Measurements from ENCODE around the gene CFAP52. TPM values are rescaled to one million over a fixed set of nuclear protein-coding genes. Genes with fewer than 3 reads are reported as not detected.
"Not testable (repeated sequence)": the region's sequence is repeated elsewhere in the genome, so short reads cannot be mapped to it uniquely, and the experiment has no call there.

Gene CFAP52
- total and polyA plus RNA-seq, 5 donors from 2014 or later, result not detected

GRCh38 chr17:9604583-9604982 is 28.1 kb downstream of the CFAP52 start:
- peaks cover 16% of the 10 kb centered on the region for H3K27me3 Mint-ChIP-seq
- not testable (repeated sequence) for H3K4me3 ChIP-seq (ENCODE audit: low read depth, low read length); H3K4me3 Mint-ChIP-seq; H3K36me3 Mint-ChIP-seq; H3K9me3 Mint-ChIP-seq; H3K27ac Mint-ChIP-seq; H3K27ac ChIP-seq (ENCODE audit: insufficient read depth, low read length, poor library complexity, severe bottlenecking); H3K4me1 ChIP-seq (ENCODE audit: control insufficient read depth, insufficient read depth, low read length, poor library complexity, severe bottlenecking); H3K27me3 ChIP-seq (ENCODE audit: control insufficient read depth, insufficient read depth, low read length); H3K4me1 Mint-ChIP-seq; H3K36me3 ChIP-seq (ENCODE audit: control insufficient read depth, insufficient read depth, low read length); DNase-seq; ATAC-seq (ENCODE audit: low read depth in 2 of 2); H3K9me3 ChIP-seq (ENCODE audit: control insufficient read depth in 2 of 2, low read length in 2 of 2)

GRCh38 chr17:9606453-9606852 is 30.0 kb downstream of the CFAP52 start:
- no peak overlapping the region for H3K4me3 ChIP-seq (ENCODE audit: low read depth, low read length)
- H3K4me1 ChIP-seq (ENCODE audit: control insufficient read depth, insufficient read depth, low read length, poor library complexity, severe bottlenecking), result no peaks in the 10 kb centered on the region
- no peaks in the 10 kb centered on the region for H3K9me3 ChIP-seq (ENCODE audit: control insufficient read depth in 2 of 2, low read length in 2 of 2)
- peaks cover 16% of the 10 kb centered on the region for H3K27me3 Mint-ChIP-seq
- no peak overlapping the region for H3K4me3 Mint-ChIP-seq
- no peaks in the 10 kb centered on the region for H3K36me3 Mint-ChIP-seq
- no peaks in the 10 kb centered on the region for H3K4me1 Mint-ChIP-seq
- H3K9me3 Mint-ChIP-seq, result peaks cover 0 to 3% (median 0%) of the 10 kb centered on the region in 7 donors
- DNase-seq (no peak), ATAC-seq (ENCODE audit: low read depth in 2 of 2) (no peak)
- peaks cover 2% of the 10 kb centered on the region for H3K27me3 ChIP-seq (ENCODE audit: control insufficient read depth, insufficient read depth, low read length)
- H3K27ac Mint-ChIP-seq, result no peak overlapping the region
- H3K27ac ChIP-seq (ENCODE audit: insufficient read depth, low read length, poor library complexity, severe bottlenecking), result no peak overlapping the region
- H3K36me3 ChIP-seq (ENCODE audit: control insufficient read depth, insufficient read depth, low read length), result no peaks in the 10 kb centered on the region

- not testable (repeated sequence) for H3K36me3 Mint-ChIP-seq; H3K4me3 Mint-ChIP-seq; H3K4me3 ChIP-seq (ENCODE audit: low read depth, low read length); H3K4me1 ChIP-seq (ENCODE audit: control insufficient read depth, insufficient read depth, low read length, poor library complexity, severe bottlenecking); H3K27me3 ChIP-seq (ENCODE audit: control insufficient read depth, insufficient read depth, low read length); H3K27ac Mint-ChIP-seq; ATAC-seq (ENCODE audit: low read depth in 2 of 2); H3K27ac ChIP-seq (ENCODE audit: insufficient read depth, low read length, poor library complexity, severe bottlenecking); H3K9me3 ChIP-seq (ENCODE audit: control insufficient read depth in 2 of 2, low read length in 2 of 2); H3K9me3 Mint-ChIP-seq; DNase-seq; H3K4me1 Mint-ChIP-seq; H3K36me3 ChIP-seq (ENCODE audit: control insufficient read depth, insufficient read depth, low read length)
- peaks cover 16% of the 10 kb centered on the region for H3K27me3 Mint-ChIP-seq
Observed at GRCh38 chr17:9607058-9607457, 30.6 kb downstream of the CFAP52 start.

GRCh38 chr17:9611557-9611956 is 35.1 kb downstream of the CFAP52 start:
- ATAC-seq (ENCODE audit: low read depth in 2 of 2) (no peak), DNase-seq (no peak)
- H3K27me3 Mint-ChIP-seq, result peaks cover 7% of the 10 kb centered on the region
- no peak overlapping the region for H3K4me3 Mint-ChIP-seq
- no peak overlapping the region for H3K4me3 ChIP-seq (ENCODE audit: low read depth, low read length)
- no peaks in the 10 kb centered on the region for H3K4me1 ChIP-seq (ENCODE audit: control insufficient read depth, insufficient read depth, low read length, poor library complexity, severe bottlenecking)
- no peak overlapping the region for H3K27ac ChIP-seq (ENCODE audit: insufficient read depth, low read length, poor library complexity, severe bottlenecking)
- no peaks in the 10 kb centered on the region for H3K4me1 Mint-ChIP-seq
- H3K9me3 ChIP-seq (ENCODE audit: control insufficient read depth in 2 of 2, low read length in 2 of 2), result no peaks in the 10 kb centered on the region
- H3K27me3 ChIP-seq (ENCODE audit: control insufficient read depth, insufficient read depth, low read length), result no peaks in the 10 kb centered on the region
- no peaks in the 10 kb centered on the region for H3K36me3 Mint-ChIP-seq
- H3K9me3 Mint-ChIP-seq, result peaks cover 0 to 3% (median 0%) of the 10 kb centered on the region in 7 donors
- H3K36me3 ChIP-seq (ENCODE audit: control insufficient read depth, insufficient read depth, low read length), result no peaks in the 10 kb centered on the region
- H3K27ac Mint-ChIP-seq, result no peak overlapping the region

GRCh38 chr17:9612006-9612405 is 35.6 kb downstream of the CFAP52 start:
- Mint-ChIP-seq H3K27me3 (peaks cover 7% of the 10 kb centered on the region), H3K9me3 (peaks cover 0 to 3% (median 0%) of the 10 kb centered on the region in 7 donors), H3K4me1 (no peaks in the 10 kb centered on the region), H3K36me3 (no peaks in the 10 kb centered on the region), H3K4me3 (no peak overlapping the region), H3K27ac (no peak overlapping the region)
- no peaks in the 10 kb centered on the region for H3K36me3 ChIP-seq (ENCODE audit: control insufficient read depth, insufficient read depth, low read length)
- H3K27me3 ChIP-seq (ENCODE audit: control insufficient read depth, insufficient read depth, low read length), result no peaks in the 10 kb centered on the region
- DNase-seq, result no peak
- no peak overlapping the region for H3K4me3 ChIP-seq (ENCODE audit: low read depth, low read length)
- no peaks in the 10 kb centered on the region for H3K9me3 ChIP-seq (ENCODE audit: control insufficient read depth in 2 of 2, low read length in 2 of 2)
- H3K27ac ChIP-seq (ENCODE audit: insufficient read depth, low read length, poor library complexity, severe bottlenecking), result no peak overlapping the region
- ATAC-seq (ENCODE audit: low read depth in 2 of 2), result no peak
- H3K4me1 ChIP-seq (ENCODE audit: control insufficient read depth, insufficient read depth, low read length, poor library complexity, severe bottlenecking), result no peaks in the 10 kb centered on the region

- Histone ChIP-seq H3K9me3 (ENCODE audit: control insufficient read depth in 2 of 2, low read length in 2 of 2) (no peaks in the 10 kb centered on the region), H3K4me1 (ENCODE audit: control insufficient read depth, insufficient read depth, low read length, poor library complexity, severe bottlenecking) (no peaks in the 10 kb centered on the region), H3K27ac (ENCODE audit: insufficient read depth, low read length, poor library complexity, severe bottlenecking) (no peak overlapping the region), H3K4me3 (ENCODE audit: low read depth, low read length) (no peak overlapping the region), H3K36me3 (ENCODE audit: control insufficient read depth, insufficient read depth, low read length) (no peaks in the 10 kb centered on the region), H3K27me3 (ENCODE audit: control insufficient read depth, insufficient read depth, low read length) (no peaks in the 10 kb centered on the region)
- Mint-ChIP-seq H3K27me3 (no peaks in the 10 kb centered on the region), H3K4me1 (no peaks in the 10 kb centered on the region), H3K9me3 (no peaks in the 10 kb centered on the region), H3K4me3 (no peak overlapping the region), H3K36me3 (no peaks in the 10 kb centered on the region), H3K27ac (no peak overlapping the region)
- ATAC-seq (ENCODE audit: low read depth in 2 of 2) (no peak), DNase-seq (no peak)
Observed at GRCh38 chr17:9615486-9615885, 39.0 kb downstream of the CFAP52 start.

GRCh38 chr17:9622961-9623360 is 46.5 kb downstream of the CFAP52 start:
- H3K27me3 Mint-ChIP-seq, result no peaks in the 10 kb centered on the region
- no peaks in the 10 kb centered on the region for H3K36me3 Mint-ChIP-seq
- H3K9me3 Mint-ChIP-seq, result peaks cover 1 to 31% (median 12%) of the 10 kb centered on the region in 7 donors
- H3K27ac ChIP-seq (ENCODE audit: insufficient read depth, low read length, poor library complexity, severe bottlenecking), result no peak overlapping the region
- H3K4me3 Mint-ChIP-seq, result no peak overlapping the region
- no peak overlapping the region for H3K27ac Mint-ChIP-seq
- peaks cover 15 to 23% of the 10 kb centered on the region in 2 experiments for H3K9me3 ChIP-seq (ENCODE audit: control insufficient read depth in 2 of 2, low read length in 2 of 2)
- no peaks in the 10 kb centered on the region for H3K36me3 ChIP-seq (ENCODE audit: control insufficient read depth, insufficient read depth, low read length)
- H3K4me1 Mint-ChIP-seq, result no peaks in the 10 kb centered on the region
- DNase-seq (no peak), ATAC-seq (ENCODE audit: low read depth in 2 of 2) (no peak)
- H3K27me3 ChIP-seq (ENCODE audit: control insufficient read depth, insufficient read depth, low read length), result no peaks in the 10 kb centered on the region
- no peaks in the 10 kb centered on the region for H3K4me1 ChIP-seq (ENCODE audit: control insufficient read depth, insufficient read depth, low read length, poor library complexity, severe bottlenecking)
- H3K4me3 ChIP-seq (ENCODE audit: low read depth, low read length), result no peak overlapping the region

- Histone ChIP-seq H3K36me3 (ENCODE audit: control insufficient read depth, insufficient read depth, low read length) (no peaks in the 10 kb centered on the region), H3K4me3 (ENCODE audit: low read depth, low read length) (no peak overlapping the region), H3K9me3 (ENCODE audit: control insufficient read depth in 2 of 2, low read length in 2 of 2) (peaks cover 9 to 13% of the 10 kb centered on the region in 2 experiments), H3K27ac (ENCODE audit: insufficient read depth, low read length, poor library complexity, severe bottlenecking) (no peak overlapping the region), H3K27me3 (ENCODE audit: control insufficient read depth, insufficient read depth, low read length) (no peaks in the 10 kb centered on the region), H3K4me1 (ENCODE audit: control insufficient read depth, insufficient read depth, low read length, poor library complexity, severe bottlenecking) (no peaks in the 10 kb centered on the region)
- H3K27ac Mint-ChIP-seq, result no peak overlapping the region
- no peak for ATAC-seq (ENCODE audit: low read depth in 2 of 2)
- H3K4me3 Mint-ChIP-seq, result no peak overlapping the region
- H3K9me3 Mint-ChIP-seq, result peaks cover 2 to 20% (median 9%) of the 10 kb centered on the region in 7 donors
- DNase-seq, result no peak
- peaks cover 5% of the 10 kb centered on the region for H3K27me3 Mint-ChIP-seq
- H3K36me3 Mint-ChIP-seq, result no peaks in the 10 kb centered on the region
- H3K4me1 Mint-ChIP-seq, result no peaks in the 10 kb centered on the region
Observed at GRCh38 chr17:9628509-9628908, 52.1 kb downstream of the CFAP52 start.
